Hepatocyte (in vitro differentiated cells): Measurements from ENCODE around the gene CITED1.

Experiments used
- CTCF ChIP-seq: fragments of 200-600 bp; sonication (generic); IDR thresholded peaks from 2 replicates; pipeline ENCODE4 v1.5.1; 2016; ENCODE audit warnings: antibody characterized with exemption, mild to moderate bottlenecking; ENCODE audit not compliant: poor library complexity
- EZH2 ChIP-seq: fragments of 200-600 bp; sonication (generic); IDR thresholded peaks from 2 replicates; pipeline ENCODE4 v1.6.1; 2016; ENCODE audit warnings: antibody characterized with exemption, mild to moderate bottlenecking, borderline replicate concordance
- EZH2phosphoT487 ChIP-seq: fragments of 200-600 bp; sonication (generic); IDR thresholded peaks from one replicate; pipeline ENCODE4 v1.6.1; 2018; ENCODE audit warnings: antibody characterized with exemption, mild to moderate bottlenecking, low read depth, moderate library complexity; ENCODE audit not compliant: unreplicated experiment, severe bottlenecking

- TF ChIP-seq EZH2phosphoT487 (no peak), CTCF (no peak), EZH2 (no peak)
These were observed 32.8 kb downstream of the CITED1 start for GRCh38 chrX:72272868-72273267.
